HepG2 (cell line): ENCODE results near the gene CFAP43. TPM values are rescaled to one million over a fixed set of nuclear protein-coding genes. Genes with fewer than 3 reads are reported as not detected.

Source experiments
- CHCHD3 ChIP-seq: sonication (generic); formaldehyde crosslinking; IDR thresholded peaks from 2 replicates; pipeline ENCODE4 v1.8.0; 2022; ENCODE audit warnings: mild to moderate bottlenecking, missing genetic modification reagents, moderate library complexity
- CSRNP1 ChIP-seq: sonication (generic); formaldehyde crosslinking; IDR thresholded peaks from 2 replicates; pipeline ENCODE4 v1.8.1; 2023; ENCODE audit warnings: mild to moderate bottlenecking, missing genetic modification reagents
- GMEB1 ChIP-seq: sonication (generic); formaldehyde crosslinking; IDR thresholded peaks from 2 replicates; pipeline ENCODE4 v1.5.1; 2020; ENCODE audit warnings: missing genetic modification reagents, mild to moderate bottlenecking, borderline replicate concordance
- HDAC1 ChIP-seq: sonication (generic); formaldehyde crosslinking; IDR thresholded peaks from 2 replicates; pipeline ENCODE4 v1.5.1; 2020; ENCODE audit warnings: mild to moderate bottlenecking, missing genetic modification reagents
- HMG20A ChIP-seq: IDR thresholded peaks from 2 replicates; pipeline ENCODE4 v1.6.1; 2016; ENCODE audit warnings: borderline replicate concordance
- HNF4A ChIP-seq: sonication (generic); formaldehyde crosslinking; IDR thresholded peaks from 2 replicates; pipeline ENCODE4 v1.4.0; 2020; ENCODE audit warnings: missing genetic modification reagents
- KIAA2018 ChIP-seq: sonication (generic); formaldehyde crosslinking; IDR thresholded peaks from 2 replicates; pipeline ENCODE4 v1.5.0; 2020; ENCODE audit warnings: mild to moderate bottlenecking, missing genetic modification reagents, borderline replicate concordance
- NFYC ChIP-seq: IDR thresholded peaks from 2 replicates; pipeline ENCODE4 v1.6.1; 2016; ENCODE audit warnings: missing genetic modification reagents, missing compliant biosample characterization
- NR1H2 ChIP-seq: sonication (generic); formaldehyde crosslinking; IDR thresholded peaks from 2 replicates; pipeline ENCODE4 v1.8.1; 2022; ENCODE audit warnings: low read depth, missing genetic modification reagents, borderline replicate concordance
- RARA ChIP-seq: IDR thresholded peaks from 2 replicates; pipeline ENCODE4 v1.6.1; 2016; ENCODE audit warnings: missing genetic modification reagents, missing compliant biosample characterization
- SMYD3 ChIP-seq: sonication (generic); formaldehyde crosslinking; IDR thresholded peaks from 2 replicates; pipeline ENCODE4 v1.8.1; 2023; ENCODE audit warnings: mild to moderate bottlenecking, missing genetic modification reagents
- STAT5B ChIP-seq: sonication (generic); formaldehyde crosslinking; IDR thresholded peaks from 2 replicates; pipeline ENCODE4 v1.4.0; 2020; ENCODE audit warnings: missing genetic modification reagents
- TCF7L2 ChIP-seq: IDR thresholded peaks from 2 replicates; pipeline ENCODE4 v1.6.1; 2011; ENCODE audit warnings: mild to moderate bottlenecking, low read depth, low read length, moderate library complexity
- TFDP1 ChIP-seq: IDR thresholded peaks from 2 replicates; pipeline ENCODE4 v1.6.1; 2016; ENCODE audit warnings: missing compliant biosample characterization, missing genetic modification reagents, borderline replicate concordance
- ZMYM2 ChIP-seq: sonication (generic); formaldehyde crosslinking; IDR thresholded peaks from 2 replicates; pipeline ENCODE4 v1.8.0; 2022; ENCODE audit warnings: mild to moderate bottlenecking, missing genetic modification reagents
- ZMYM4 ChIP-seq: sonication (generic); formaldehyde crosslinking; IDR thresholded peaks from 2 replicates; pipeline ENCODE4 v1.8.1; 2023; ENCODE audit warnings: mild to moderate bottlenecking, missing genetic modification reagents
- ZNF431 ChIP-seq: sonication (generic); formaldehyde crosslinking; IDR thresholded peaks from 2 replicates; pipeline ENCODE4 v1.9.0; 2022; ENCODE audit warnings: missing genetic modification reagents, low read depth, mild to moderate bottlenecking, borderline replicate concordance
- ZNF460 ChIP-seq: sonication (generic); formaldehyde crosslinking; IDR thresholded peaks from 2 replicates; pipeline ENCODE4 v1.5.1; 2020; ENCODE audit warnings: missing genetic modification reagents, mild to moderate bottlenecking, borderline replicate concordance
- polyA plus RNA-seq, 8 experiments: library from polyadenylated mRNA; depleted of rRNA in 3 of 8; stranded (reverse) in 7 of 8; unstranded in 1 of 8; fragments of >200 nt; fragmentation: Illumina TruSeq in 4 of 8; extraction: Trizol in 4 of 8; gene quantifications; 2 replicates each; pipeline versions ENCODE4 v1.2.1 to v1.2.3, GENCODE V29; 2011 to 2016; ENCODE audit warnings: low read depth in 4 of 8, missing spikeins in 1 of 8, mixed read lengths in 1 of 8; ENCODE audit not compliant: insufficient read depth in 1 of 8
- total RNA-seq, 5 experiments: library from RNA; depleted of rRNA; stranded (reverse); fragments of >200 nt; fragmentation: Illumina TruSeq; extraction: Trizol; gene quantifications; 2 replicates each; pipeline ENCODE4 v1.2.3, GENCODE V29; 2016; ENCODE audit warnings: low read depth in 1 of 5

The CFAP43 gene
- total and polyA plus RNA-seq, 2 of the 13 experiments (the other 11 are each of a cell fraction or from before 2014, with no cell fraction given) = 0.24 to 0.38 TPM

- TF ChIP-seq TFDP1 (no peak), KIAA2018 (no peak), NR1H2 (CRISPR knock-in tag) (no peak), HDAC1 (no peak; the same call in 1 of the 2 replicates), RARA (CRISPR knock-in tag) (peak; percentile 56; the same call in 1 of the 2 replicates), ZNF431 (no peak), STAT5B (CRISPR knock-in tag) (no peak), NFYC (CRISPR knock-in tag) (no peak), TCF7L2 (no peak), ZMYM2 (CRISPR knock-in tag) (peak; percentile 40; the same call in 1 of the 2 replicates), ZMYM4 (CRISPR knock-in tag) (peak; percentile 6; the same call in 1 of the 2 replicates), HMG20A (no peak), ZNF460 (CRISPR knock-in tag) (peak; percentile 97), SMYD3 (CRISPR knock-in tag) (0 out of 2 replicates have a peak, but pooled peaks have one; percentile 11), CHCHD3 (CRISPR knock-in tag) (no peak), HNF4A (peak; percentile 47), GMEB1 (CRISPR knock-in tag) (no peak; the same call in 1 of the 2 replicates), CSRNP1 (CRISPR knock-in tag) (no peak)
These were observed 494 bp upstream of the CFAP43 start (continued) for GRCh38 chr10:104232613-104233102.
